ENCODE results near the gene HIVEP3. TPM values are rescaled to one million over a fixed set of nuclear protein-coding genes. Genes with fewer than 3 reads are reported as not detected.

The HIVEP3 gene
- total RNA-seq, 1 experiment from 2014 or later: 1.4 TPM

- TF ChIP-seq CTCF (conservative IDR thresholded peaks at IDR 0.05): no peak
- no peak for DNase-seq
- Mint-ChIP-seq H3K4me1 (peaks cover 4 to 7% of the 10 kb centered on the region in 2 experiments), H3K9me3 (no peaks in the 10 kb centered on the region), H3K36me3 (ENCODE audit: insufficient read depth in 1 of 3, low read depth in 3 of 3) (no peaks in the 10 kb centered on the region), H3K4me3 (no peak overlapping the region), H3K27me3 (ENCODE audit: low read depth) (peaks cover 9% of the 10 kb centered on the region), H3K27ac (no peak overlapping the region)
- Histone ChIP-seq H3K79me1 (ENCODE audit: insufficient read depth, low read depth, low read length, poor library complexity, severe bottlenecking) (no peaks in the 10 kb centered on the region), H3K27me3 (ENCODE audit: insufficient read depth, low read length) (no peaks in the 10 kb centered on the region), H3K4ac (ENCODE audit: low read depth, low read length) (no peak overlapping the region), H3K23ac (ENCODE audit: insufficient read length, low read depth, low read length) (no peak overlapping the region), H3K4me1 (ENCODE audit: insufficient read depth, low read length) (no peaks in the 10 kb centered on the region), H4K20me1 (ENCODE audit: control insufficient read depth, insufficient read depth, insufficient read length) (peaks cover 2% of the 10 kb centered on the region), H3K79me2 (ENCODE audit: insufficient read depth, low read length) (no peaks in the 10 kb centered on the region), H2BK12ac (ENCODE audit: insufficient read length, low read depth, low read length) (no peak overlapping the region), H2BK120ac (ENCODE audit: low read depth, low read length, poor library complexity, severe bottlenecking) (no peak overlapping the region), H4K5ac (ENCODE audit: insufficient read length, low read depth, low read length) (no peak overlapping the region), H2AFZ (ENCODE audit: low read length) (no peak overlapping the region), H3K4me2 (ENCODE audit: insufficient read depth, insufficient read length, low read length) (no peak overlapping the region), H3K9ac (ENCODE audit: extremely low read depth, insufficient read length, low read length) (no peak overlapping the region), H3K14ac (ENCODE audit: insufficient read depth, low read length) (no peak overlapping the region; the same call in 1 of the 2 replicates), H3K56ac (ENCODE audit: insufficient read length, low read depth, low read length) (no peak overlapping the region), H3K18ac (ENCODE audit: insufficient read length, low read depth, low read length) (no peak overlapping the region), H3T11ph (ENCODE audit: low read length) (no peak overlapping the region), H2BK20ac (ENCODE audit: low read depth, low read length, poor library complexity, severe bottlenecking) (no peak overlapping the region), H4K8ac (replicated peaks; ENCODE audit: insufficient read length, low read depth, low read length) (no peak overlapping the region), H2AK5ac (ENCODE audit: insufficient read length, low read length) (no peak overlapping the region), H3K27ac (ENCODE audit: insufficient read length, low read depth, low read length) (no peak overlapping the region), H2BK15ac (ENCODE audit: low read depth, low read length) (no peak overlapping the region), H3K9me3 (ENCODE audit: control insufficient read depth, low read depth, low read length) (no peaks in the 10 kb centered on the region), H2BK5ac (ENCODE audit: insufficient read length, low read length) (no peak overlapping the region), H4K91ac (ENCODE audit: insufficient read length, low read depth, low read length) (no peak overlapping the region), H3K23me2 (ENCODE audit: insufficient read length, low read depth, low read length, poor library complexity, severe bottlenecking) (no peaks in the 10 kb centered on the region)
- no CpG with 5 or more reads among the region's 5 CpGs for WGBS (ENCODE audit: extremely low coverage, insufficient read length, low lambda C conversion rate)
These were observed 178.7 kb downstream of the HIVEP3 start for GRCh38 chr1:41740058-41740457.

All from H9 (cell line).